HCT116 (cell line): ENCODE results near the gene GFRA3. TPM values are rescaled to one million over a fixed set of nuclear protein-coding genes. Genes with fewer than 3 reads are reported as not detected.

Source experiments
- ATAC-seq: fragments of 200-7000 bp; cut with Tn5 transposase; 2 replicates; pipeline ENCODE4 v1.9.1; 2020; ENCODE audit warnings: mild to moderate bottlenecking, moderate library complexity
- BruUV-seq: library from RNA; stranded (reverse); fragments of 400-500 nt; replicated peaks from 2 replicates; lab custom pipeline; 2021; lab: Mats Ljungman, UMichigan
- CTCF ChIA-PET: fragments of 300-600 bp; sonication (Branson Sonifier 250); formaldehyde crosslinking; loops from one replicate; lab custom pipeline; 2021; ENCODE audit warnings: antibody characterized with exemption; lab: Charles Lee
- POLR2A ChIA-PET: fragments of 300-600, 350-600 bp; sonication (Branson Sonifier 250); formaldehyde crosslinking; loops from one replicate; lab custom pipeline; 2021; ENCODE audit warnings: antibody characterized with exemption; lab: Charles Lee
- RAD21 ChIA-PET, 2 experiments: fragments of 300-600 bp; sonication (Branson Sonifier 250); formaldehyde crosslinking; loops; one replicate each; lab custom pipeline; 2023; ENCODE audit warnings: low total read pairs in 2 of 2; ENCODE audit not compliant: uncharacterized antibody in 2 of 2, unreplicated experiment in 2 of 2, low non-redundant PET in 1 of 2; lab: Charles Lee
- DNase-seq: peaks from one replicate; pipeline ENCODE4 v3.0.0-alpha.2; 2010; ENCODE audit warnings: low read depth, low spot score
- H2AFZ ChIP-seq: fragments of 200-600 bp; shearing (Covaris generic), sonication (generic); 2 replicates; pipeline ENCODE4 v1.6.1; 2017; ENCODE audit warnings: low read depth, mixed run types, mixed read lengths, antibody characterized with exemption, low read length; ENCODE audit not compliant: poor library complexity, severe bottlenecking
- H3K27ac ChIP-seq: 2 replicates; pipeline ENCODE4 v1.5.1; 2012; ENCODE audit warnings: low read depth, low read length
- H3K27me3 ChIP-seq: fragments of 200-600 bp; sonication (generic); 2 replicates; pipeline ENCODE4 v1.6.1; 2016; ENCODE audit warnings: mixed run types, low read length, mixed read lengths; ENCODE audit not compliant: insufficient read depth
- H3K36me3 ChIP-seq, 2 experiments: fragments of 200-500 bp in 1 of 2; fragments of 200-600 bp in 1 of 2; sonication (Bioruptor generic) in 1 of 2; sonication (generic) in 1 of 2; 2 replicates each; pipeline versions ENCODE4 v1.5.1 to v1.6.1; 2014 to 2016; ENCODE audit warnings: low read length in 2 of 2, inconsistent platforms in 1 of 2, mixed read lengths in 1 of 2, mixed run types in 1 of 2; ENCODE audit not compliant: insufficient read depth in 2 of 2, control insufficient read depth in 1 of 2
- H3K4me1 ChIP-seq, 2 experiments: fragments of 200-600 bp in 1 of 2; sonication (generic) in 1 of 2; 2 replicates each; pipeline versions ENCODE4 v1.5.1 to v1.6.1; 2012 to 2017; ENCODE audit warnings: low read length in 2 of 2, inconsistent platforms in 1 of 2, mild to moderate bottlenecking in 1 of 2, mixed read lengths in 1 of 2, mixed run types in 1 of 2, moderate library complexity in 1 of 2; ENCODE audit not compliant: insufficient read depth in 2 of 2, control insufficient read depth in 1 of 2
- H3K4me2 ChIP-seq: fragments of 200-600 bp; sonication (generic); 2 replicates; pipeline ENCODE4 v1.6.1; 2017; ENCODE audit warnings: mixed run types, low read length, mixed read lengths
- H3K4me3 ChIP-seq, 2 experiments: fragments of 200-600 bp in 1 of 2; sonication (generic) in 1 of 2; replicated peaks in 1 of 2; 2 replicates each; pipeline ENCODE4 v1.5.1; 2011 to 2016; ENCODE audit warnings: low read length in 2 of 2, control low read depth in 1 of 2, low read depth in 1 of 2, mild to moderate bottlenecking in 1 of 2, mixed read lengths in 1 of 2, mixed run types in 1 of 2
- H3K79me2 ChIP-seq: fragments of 200-600 bp; sonication (generic); 2 replicates; pipeline ENCODE4 v1.6.1; 2017; ENCODE audit warnings: mild to moderate bottlenecking, mixed run types, low read length, moderate library complexity, mixed read lengths; ENCODE audit not compliant: insufficient read depth
- H3K9ac ChIP-seq: fragments of 200-600 bp; sonication (generic); 2 replicates; pipeline ENCODE4 v1.6.1; 2016; ENCODE audit warnings: low read length, mixed read lengths
- H3K9me2 ChIP-seq: fragments of 200-600 bp; sonication (generic), shearing (Covaris generic); 2 replicates; pipeline ENCODE4 v1.6.1; 2017; ENCODE audit warnings: mixed run types, mild to moderate bottlenecking, moderate library complexity; ENCODE audit not compliant: insufficient read depth
- H3K9me3 ChIP-seq, 2 experiments: fragments of 200-500 bp in 1 of 2; fragments of 200-600 bp in 1 of 2; sonication (Bioruptor generic) in 1 of 2; sonication (generic) in 1 of 2; 2 replicates each; pipeline ENCODE4 v1.6.1; 2014 to 2017; ENCODE audit warnings: low read length in 2 of 2, mixed read lengths in 2 of 2, inconsistent platforms in 1 of 2, low read depth in 1 of 2, mild to moderate bottlenecking in 1 of 2, mixed run types in 1 of 2, moderate library complexity in 1 of 2; ENCODE audit not compliant: control insufficient read depth in 1 of 2, insufficient read depth in 1 of 2
- H4K20me1 ChIP-seq: fragments of 200-600 bp; sonication (generic), shearing (Covaris generic); 2 replicates; pipeline ENCODE4 v1.6.1; 2017; ENCODE audit warnings: mixed run types, mild to moderate bottlenecking, moderate library complexity; ENCODE audit not compliant: insufficient read depth
- ATF3 ChIP-seq: IDR thresholded peaks from 2 replicates; pipeline ENCODE4 v1.6.1; 2012
- CBX3 ChIP-seq: IDR thresholded peaks from 2 replicates; pipeline ENCODE4 v1.6.1; 2012; ENCODE audit warnings: low read depth
- ELF1 ChIP-seq: IDR thresholded peaks from 2 replicates; pipeline ENCODE4 v1.6.1; 2012; ENCODE audit warnings: low read depth, borderline replicate concordance
- MAX ChIP-seq: IDR thresholded peaks from 2 replicates; pipeline ENCODE4 v1.6.1; 2012
- POLR2A ChIP-seq: IDR thresholded peaks from 2 replicates; pipeline ENCODE4 v1.7.0; 2011; ENCODE audit warnings: borderline replicate concordance; ENCODE audit not compliant: insufficient read depth, insufficient read length; ENCODE audit errors: extremely low read depth
- RAD21 ChIP-seq: IDR thresholded peaks from 2 replicates; pipeline ENCODE4 v1.6.1; 2012; ENCODE audit warnings: low read depth, mild to moderate bottlenecking
- SIN3A ChIP-seq: IDR thresholded peaks from 2 replicates; pipeline ENCODE4 v1.6.1; 2012; ENCODE audit warnings: low read depth
- intact Hi-C: fragments of 100-400 bp; cut with micrococcal nuclease; formaldehyde crosslinking; loops from 2 replicates; pipeline ENCODE4 v1.10.0; 2022
- total RNA-seq: library from RNA; stranded (reverse); gene quantifications from one replicate; pipeline ENCODE4 v1.2.1, GENCODE V29; 2021; ENCODE audit not compliant: unreplicated experiment
- TF ChIP-seq, protein P1 (sequence below): IDR thresholded peaks from 2 replicates; pipeline ENCODE4 v1.6.1; 2012; ENCODE audit warnings: low read depth

GFRA3 gene
- total RNA-seq, 1 experiment from 2014 or later: not detected

DNA sequence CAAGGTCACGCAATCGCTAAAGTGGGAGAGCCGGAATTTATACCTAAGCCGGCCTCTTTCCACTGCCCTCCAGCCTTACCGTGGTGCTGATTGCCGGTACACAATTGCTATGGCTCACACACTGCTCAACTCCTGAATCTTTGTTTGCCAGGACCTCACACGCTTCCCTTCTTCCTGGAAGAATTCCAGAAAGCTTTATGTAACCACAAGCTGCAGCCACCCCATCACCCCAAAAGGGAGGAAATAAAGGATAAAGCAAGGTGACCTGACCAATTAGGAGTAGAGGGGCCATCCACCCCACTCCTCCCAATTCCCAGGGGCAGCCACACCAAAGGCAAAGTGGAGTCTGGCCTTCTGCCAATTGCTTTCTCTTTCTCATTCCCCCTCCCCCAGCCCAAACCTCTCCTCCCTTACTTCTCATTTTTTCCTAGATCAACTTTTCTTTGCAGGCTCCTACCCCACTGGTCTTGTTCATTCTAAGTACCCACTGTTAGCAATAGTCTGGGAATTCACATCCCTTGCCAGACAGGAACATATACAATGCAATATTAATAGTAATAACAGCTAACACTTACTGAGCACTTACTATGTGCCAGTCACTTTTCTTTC lies 43.3 kb downstream of the GFRA3 start:
- H3K4me1 ChIP-seq: no peaks in the 10 kb centered on the region
- TF ChIP-seq CBX3: no peak
- TF ChIP-seq SIN3A: no peak
- no peak for TF ChIP-seq ATF3
- TF ChIP-seq ELF1: no peak
- no peak for TF ChIP-seq POLR2A
- TF ChIP-seq, protein P1, sequence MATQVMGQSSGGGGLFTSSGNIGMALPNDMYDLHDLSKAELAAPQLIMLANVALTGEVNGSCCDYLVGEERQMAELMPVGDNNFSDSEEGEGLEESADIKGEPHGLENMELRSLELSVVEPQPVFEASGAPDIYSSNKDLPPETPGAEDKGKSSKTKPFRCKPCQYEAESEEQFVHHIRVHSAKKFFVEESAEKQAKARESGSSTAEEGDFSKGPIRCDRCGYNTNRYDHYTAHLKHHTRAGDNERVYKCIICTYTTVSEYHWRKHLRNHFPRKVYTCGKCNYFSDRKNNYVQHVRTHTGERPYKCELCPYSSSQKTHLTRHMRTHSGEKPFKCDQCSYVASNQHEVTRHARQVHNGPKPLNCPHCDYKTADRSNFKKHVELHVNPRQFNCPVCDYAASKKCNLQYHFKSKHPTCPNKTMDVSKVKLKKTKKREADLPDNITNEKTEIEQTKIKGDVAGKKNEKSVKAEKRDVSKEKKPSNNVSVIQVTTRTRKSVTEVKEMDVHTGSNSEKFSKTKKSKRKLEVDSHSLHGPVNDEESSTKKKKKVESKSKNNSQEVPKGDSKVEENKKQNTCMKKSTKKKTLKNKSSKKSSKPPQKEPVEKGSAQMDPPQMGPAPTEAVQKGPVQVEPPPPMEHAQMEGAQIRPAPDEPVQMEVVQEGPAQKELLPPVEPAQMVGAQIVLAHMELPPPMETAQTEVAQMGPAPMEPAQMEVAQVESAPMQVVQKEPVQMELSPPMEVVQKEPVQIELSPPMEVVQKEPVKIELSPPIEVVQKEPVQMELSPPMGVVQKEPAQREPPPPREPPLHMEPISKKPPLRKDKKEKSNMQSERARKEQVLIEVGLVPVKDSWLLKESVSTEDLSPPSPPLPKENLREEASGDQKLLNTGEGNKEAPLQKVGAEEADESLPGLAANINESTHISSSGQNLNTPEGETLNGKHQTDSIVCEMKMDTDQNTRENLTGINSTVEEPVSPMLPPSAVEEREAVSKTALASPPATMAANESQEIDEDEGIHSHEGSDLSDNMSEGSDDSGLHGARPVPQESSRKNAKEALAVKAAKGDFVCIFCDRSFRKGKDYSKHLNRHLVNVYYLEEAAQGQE: no peak
- TF ChIP-seq MAX: no peak
- no peak for TF ChIP-seq RAD21
- TF ChIP-seq, all 23 proteins: peak for 0
- Histone ChIP-seq H3K9me2 (no peaks in the 10 kb centered on the region), H3K9me3 (peaks cover 5 to 8% of the 10 kb centered on the region in 2 experiments; a peak in 3 of 4 replicates), H3K36me3 (no peaks in the 10 kb centered on the region), H3K79me2 (no peaks in the 10 kb centered on the region), H3K4me3 (no peak overlapping the region), H4K20me1 (no peaks in the 10 kb centered on the region), H3K9ac (no peak overlapping the region), H3K27ac (no peak overlapping the region), H3K27me3 (no peaks in the 10 kb centered on the region), H2AFZ (no peak overlapping the region), H3K4me2 (no peak overlapping the region)
- POLR2A ChIA-PET: no interaction called here
- RAD21 ChIA-PET: no interaction called here
- intact Hi-C loops: no loop called here
- DNase-seq (no peak), ATAC-seq (no peak)
- no TSS peak for BruUV-seq
- CTCF ChIA-PET: no interaction called here
